ENCODE results near the gene CAMK2N1. TPM values are rescaled to one million over a fixed set of nuclear protein-coding genes. Genes with fewer than 3 reads are reported as not detected.
A peak's percentile ranks its signal among the peaks of the same experiment; 100 is the strongest.

Gene CAMK2N1
- total and polyA plus RNA-seq, 2 of the 13 experiments (the other 11 are each of a cell fraction or from before 2014, with no cell fraction given): 38.0 to 38.6 TPM

DNA sequence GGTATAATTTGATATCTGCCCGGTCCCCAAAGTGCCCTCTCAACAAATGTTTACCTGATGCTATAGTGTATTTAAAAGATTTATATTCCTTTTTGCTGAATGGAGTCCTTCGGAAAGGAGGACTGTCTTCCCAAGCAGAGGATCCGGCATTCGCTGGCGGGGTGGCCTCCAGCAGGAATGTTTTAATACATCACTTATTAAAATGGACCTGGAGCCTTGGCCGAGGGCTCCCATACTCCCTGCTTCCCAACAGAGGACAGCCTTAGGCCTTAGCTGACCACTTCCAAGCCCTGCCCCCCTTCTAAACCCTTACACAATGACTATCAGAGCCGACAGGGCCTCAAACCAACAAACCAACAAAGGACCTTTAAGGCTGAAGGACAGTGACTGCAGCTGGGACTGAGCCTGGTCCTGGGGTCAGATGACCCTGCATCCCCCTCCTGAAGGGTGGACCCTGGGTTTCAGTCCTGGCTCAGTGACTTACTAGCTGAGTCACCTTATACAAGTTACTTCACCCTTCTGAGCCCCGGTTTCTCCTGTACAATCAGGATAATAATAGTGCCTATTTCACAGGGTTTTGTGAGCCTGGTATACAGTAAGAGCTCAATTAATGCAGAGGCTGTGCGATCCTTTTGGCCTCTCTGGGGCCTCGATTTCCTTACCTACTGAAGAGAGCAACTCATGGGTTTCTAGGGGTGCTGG, 5.6 kb downstream of the CAMK2N1 start (continued):
- TF ChIP-seq, protein P1, sequence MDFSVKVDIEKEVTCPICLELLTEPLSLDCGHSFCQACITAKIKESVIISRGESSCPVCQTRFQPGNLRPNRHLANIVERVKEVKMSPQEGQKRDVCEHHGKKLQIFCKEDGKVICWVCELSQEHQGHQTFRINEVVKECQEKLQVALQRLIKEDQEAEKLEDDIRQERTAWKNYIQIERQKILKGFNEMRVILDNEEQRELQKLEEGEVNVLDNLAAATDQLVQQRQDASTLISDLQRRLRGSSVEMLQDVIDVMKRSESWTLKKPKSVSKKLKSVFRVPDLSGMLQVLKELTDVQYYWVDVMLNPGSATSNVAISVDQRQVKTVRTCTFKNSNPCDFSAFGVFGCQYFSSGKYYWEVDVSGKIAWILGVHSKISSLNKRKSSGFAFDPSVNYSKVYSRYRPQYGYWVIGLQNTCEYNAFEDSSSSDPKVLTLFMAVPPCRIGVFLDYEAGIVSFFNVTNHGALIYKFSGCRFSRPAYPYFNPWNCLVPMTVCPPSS (IDR thresholded peaks at IDR 0.05): no peak
- peak; percentile 49; the same call in 1 of the 2 replicates for TF ChIP-seq ZMYM2 (CRISPR knock-in tag; IDR thresholded peaks at IDR 0.05)
- TF ChIP-seq, protein P2, sequence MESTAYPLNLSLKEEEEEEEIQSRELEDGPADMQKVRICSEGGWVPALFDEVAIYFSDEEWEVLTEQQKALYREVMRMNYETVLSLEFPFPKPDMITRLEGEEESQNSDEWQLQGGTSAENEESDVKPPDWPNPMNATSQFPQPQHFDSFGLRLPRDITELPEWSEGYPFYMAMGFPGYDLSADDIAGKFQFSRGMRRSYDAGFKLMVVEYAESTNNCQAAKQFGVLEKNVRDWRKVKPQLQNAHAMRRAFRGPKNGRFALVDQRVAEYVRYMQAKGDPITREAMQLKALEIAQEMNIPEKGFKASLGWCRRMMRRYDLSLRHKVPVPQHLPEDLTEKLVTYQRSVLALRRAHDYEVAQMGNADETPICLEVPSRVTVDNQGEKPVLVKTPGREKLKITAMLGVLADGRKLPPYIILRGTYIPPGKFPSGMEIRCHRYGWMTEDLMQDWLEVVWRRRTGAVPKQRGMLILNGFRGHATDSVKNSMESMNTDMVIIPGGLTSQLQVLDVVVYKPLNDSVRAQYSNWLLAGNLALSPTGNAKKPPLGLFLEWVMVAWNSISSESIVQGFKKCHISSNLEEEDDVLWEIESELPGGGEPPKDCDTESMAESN (CRISPR knock-in tag; conservative IDR thresholded peaks at IDR 0.05): peak; percentile 90
- TF ChIP-seq SPEN (CRISPR knock-in tag; IDR thresholded peaks at IDR 0.05; ENCODE audit: low read depth): peak; percentile 87
- peak; percentile 80; the same call in 1 of the 2 replicates for TF ChIP-seq HMGXB3 (CRISPR knock-in tag; IDR thresholded peaks at IDR 0.05; ENCODE audit: borderline replicate concordance)
- TF ChIP-seq ZNF572 (CRISPR knock-in tag; IDR thresholded peaks at IDR 0.05): no peak
- TF ChIP-seq ZNF12 (CRISPR knock-in tag; IDR thresholded peaks at IDR 0.05): 0 out of 2 replicates have a peak, but pooled peaks have one; percentile 66
- peak; percentile 46; the same call in 1 of the 2 replicates for TF ChIP-seq SIX4 (CRISPR knock-in tag; IDR thresholded peaks at IDR 0.05)
- peak; percentile 73; the same call in 1 of the 2 replicates for TF ChIP-seq MLX (CRISPR knock-in tag; IDR thresholded peaks at IDR 0.05)
- peak; percentile 62 for TF ChIP-seq CCAR2 (optimal IDR thresholded peaks at IDR 0.05; ENCODE audit: low read depth, low read length)
- TF ChIP-seq, protein P3, sequence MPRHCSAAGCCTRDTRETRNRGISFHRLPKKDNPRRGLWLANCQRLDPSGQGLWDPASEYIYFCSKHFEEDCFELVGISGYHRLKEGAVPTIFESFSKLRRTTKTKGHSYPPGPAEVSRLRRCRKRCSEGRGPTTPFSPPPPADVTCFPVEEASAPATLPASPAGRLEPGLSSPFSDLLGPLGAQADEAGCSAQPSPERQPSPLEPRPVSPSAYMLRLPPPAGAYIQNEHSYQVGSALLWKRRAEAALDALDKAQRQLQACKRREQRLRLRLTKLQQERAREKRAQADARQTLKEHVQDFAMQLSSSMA (CRISPR knock-in tag; IDR thresholded peaks at IDR 0.05): peak; percentile 60; the same call in 1 of the 2 replicates
- peak; percentile 32; the same call in 1 of the 2 replicates for TF ChIP-seq GFI1 (CRISPR knock-in tag; IDR thresholded peaks at IDR 0.05; ENCODE audit: borderline replicate concordance)
- TF ChIP-seq HDAC2 (CRISPR knock-in tag; IDR thresholded peaks at IDR 0.05): peak; percentile 87
